Right hindlimb (tissue), 1 donor: ENCODE data around the gene NKD1.

Source experiments
- DNase-seq: peaks from one replicate; pipeline ENCODE4 v3.0.0-alpha.2; 2018

Gene NKD1

DNA sequence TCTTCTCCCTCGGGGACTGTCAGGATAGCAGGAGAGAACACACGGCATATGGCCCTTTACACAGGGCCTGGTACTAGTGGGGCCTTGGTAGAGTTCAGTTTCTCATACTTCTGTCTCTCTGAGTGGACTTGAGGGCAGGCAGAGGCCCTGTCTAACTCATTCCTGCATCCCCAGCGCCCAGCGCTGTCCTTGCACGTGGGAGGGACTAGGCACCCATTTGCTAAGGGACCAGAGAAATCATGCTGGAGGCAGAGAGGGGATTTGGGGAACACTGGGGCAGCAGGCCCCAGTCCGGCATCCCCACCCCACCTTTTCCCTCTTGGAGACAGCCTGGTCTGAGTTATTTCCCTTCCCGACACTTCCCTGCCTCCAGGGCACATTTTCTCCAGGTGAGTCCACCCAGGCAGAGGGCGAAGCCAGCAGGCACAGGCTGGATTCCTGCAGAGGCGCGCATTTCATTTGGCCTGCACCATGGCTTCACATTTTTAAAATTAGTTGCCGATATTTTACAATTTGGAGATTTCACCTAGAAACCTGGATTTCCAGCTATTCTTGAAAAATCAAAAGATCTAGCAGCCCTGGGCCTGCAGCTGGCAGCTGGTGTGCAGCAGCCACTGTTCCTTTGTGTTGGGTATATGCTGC is 9.7 kb upstream of the NKD1 start:
- peak; percentile 7 for DNase-seq

GRCh38 chr16:50539053-50539695 is 9.0 kb upstream of the NKD1 start:
- peak; percentile 7 for DNase-seq

DNA sequence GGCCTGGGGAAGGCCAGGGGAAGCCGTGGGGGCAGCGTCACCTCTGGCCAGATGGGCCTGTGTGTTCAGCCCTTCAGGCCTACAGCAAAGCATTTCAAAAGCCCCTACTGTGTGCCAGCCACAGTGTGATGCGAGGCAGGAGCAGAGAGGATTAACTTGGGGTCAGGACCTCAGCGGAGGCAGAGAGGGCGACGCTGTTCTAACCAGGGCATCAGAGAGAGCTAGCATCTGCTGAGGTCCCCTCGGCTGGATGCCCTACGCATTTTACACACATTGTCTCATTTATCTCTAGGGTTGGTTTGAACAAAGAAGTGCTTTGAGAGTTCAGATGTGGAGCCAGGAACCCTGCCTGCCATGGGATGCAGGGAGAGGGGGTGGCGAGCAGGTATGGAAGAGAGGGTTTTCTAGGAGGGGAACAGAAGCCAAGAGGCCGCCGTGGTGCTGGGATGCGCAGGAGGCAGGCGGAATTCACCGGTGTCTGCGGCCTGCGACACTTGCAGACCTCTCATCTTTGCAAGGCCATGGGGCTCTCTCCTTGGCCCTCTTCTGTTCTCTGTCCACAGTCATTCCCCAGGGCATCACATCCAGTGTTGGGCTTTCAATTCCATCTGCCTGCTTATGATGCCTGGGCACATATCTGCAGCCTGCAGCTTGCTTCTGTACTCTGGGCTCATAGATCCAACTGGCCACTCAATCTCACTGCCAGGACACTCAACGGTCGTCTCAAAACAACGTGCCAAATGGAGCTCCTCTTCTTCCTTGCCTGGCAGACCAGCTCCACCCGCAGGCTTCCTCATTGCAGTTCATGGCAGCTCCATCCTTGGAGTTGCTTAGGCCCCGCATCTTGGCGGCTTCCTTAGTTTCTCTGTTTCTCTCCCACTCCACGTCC is 8.1 kb upstream of the NKD1 start:
- peak; percentile 2 for DNase-seq

DNA sequence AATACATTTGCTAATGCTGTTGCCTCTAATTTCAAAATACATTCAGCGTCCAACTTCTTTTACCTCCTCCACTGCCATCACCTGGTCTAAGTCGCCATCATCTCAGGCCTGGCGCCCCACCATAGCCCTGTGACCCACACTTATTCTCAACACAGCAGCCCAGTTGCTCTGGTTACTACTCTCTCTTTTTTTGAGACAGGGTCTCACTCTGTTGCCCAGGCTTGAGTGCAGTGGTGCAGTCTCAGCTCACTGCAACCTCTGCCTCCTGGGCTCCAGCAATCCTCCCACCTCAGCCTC is 7.5 kb upstream of the NKD1 start:
- DNase-seq: no peak

- DNase-seq: no peak
Observed at GRCh38 chr16:50542703-50543102, 5.5 kb upstream of the NKD1 start.

GRCh38 chr16:50546125-50546524 is 2.1 kb upstream of the NKD1 start:
- no peak for DNase-seq

DNA sequence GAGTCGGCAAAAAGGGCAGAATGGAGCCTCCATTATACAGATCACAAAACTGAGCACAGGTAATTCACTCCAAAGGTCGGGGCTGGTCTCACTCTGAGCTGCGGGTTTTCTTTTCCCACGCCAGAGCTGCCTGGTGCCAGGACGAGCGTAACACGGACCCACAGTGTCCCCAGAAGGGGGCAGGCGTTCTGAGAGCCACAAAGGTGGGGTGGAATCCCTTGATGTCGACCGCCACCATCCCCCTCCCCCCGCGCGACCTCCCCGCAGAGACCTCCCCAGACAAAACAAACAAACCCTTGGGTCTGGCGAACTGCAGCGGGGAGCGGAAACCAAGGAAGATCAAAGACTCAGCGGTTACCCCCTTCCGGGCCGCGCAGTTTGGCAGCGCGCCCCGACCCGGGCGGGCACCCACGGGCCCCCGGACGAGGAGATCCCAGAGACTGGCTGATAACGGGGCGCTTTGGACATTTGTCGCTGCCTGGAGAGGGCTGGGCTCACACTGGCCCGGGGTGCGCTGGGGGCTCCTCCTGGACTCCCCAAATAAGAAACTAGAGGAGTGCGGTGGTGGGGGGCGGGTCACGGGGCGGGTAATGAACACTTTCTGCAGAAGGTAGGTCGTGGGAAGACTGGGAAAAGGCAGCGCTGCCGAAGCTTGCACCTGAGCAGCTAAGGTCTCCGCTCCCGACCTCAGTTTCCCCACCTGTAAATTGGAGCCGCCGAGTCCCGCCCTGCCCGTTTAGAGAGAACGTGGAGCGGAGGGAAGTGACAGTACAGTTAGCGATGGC is 664 bp upstream of the NKD1 start:
- DNase-seq: peak; percentile 49

GRCh38 chr16:50548909-50549560 is 839 bp downstream of the NKD1 start:
- DNase-seq: peak; percentile 36

DNA sequence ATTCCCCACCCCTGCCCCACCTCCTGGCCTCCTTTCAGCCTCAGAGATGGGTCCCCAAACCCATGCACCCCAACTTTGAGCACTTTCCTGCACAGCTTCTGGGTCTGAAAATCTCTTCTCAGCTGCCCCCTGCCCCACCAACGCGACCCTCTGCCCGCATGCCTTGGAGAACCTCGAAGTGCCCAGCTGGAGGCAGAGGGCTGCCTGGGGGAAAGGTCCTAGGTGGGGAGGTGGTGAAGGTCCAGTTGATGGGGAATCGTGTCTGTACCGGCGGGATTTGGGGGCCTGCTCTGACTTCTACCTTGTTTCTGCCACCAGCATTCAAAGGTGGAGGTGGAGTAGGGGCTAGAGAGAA is 1.3 kb downstream of the NKD1 start:
- no peak for DNase-seq

DNA sequence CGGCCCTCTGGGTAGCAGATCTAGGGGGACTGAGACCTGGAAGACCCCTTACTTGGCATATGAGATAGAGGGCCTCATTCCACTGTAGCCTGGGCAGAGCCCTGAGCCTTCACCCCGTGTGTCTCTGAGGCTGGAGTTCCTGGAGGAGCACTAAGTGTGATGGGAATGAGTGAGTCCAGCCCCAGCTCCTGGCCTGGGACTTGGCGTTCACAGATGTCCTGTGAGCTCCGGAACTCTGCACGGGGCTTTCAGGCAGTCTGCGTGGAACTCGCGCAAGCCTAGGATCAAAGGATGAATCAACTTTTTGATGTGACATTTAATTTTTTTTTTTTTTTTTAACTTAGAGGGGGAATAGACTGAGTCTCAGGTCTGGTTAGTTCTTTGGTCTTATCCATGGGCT is 1.8 kb downstream of the NKD1 start:
- no peak for DNase-seq

DNA sequence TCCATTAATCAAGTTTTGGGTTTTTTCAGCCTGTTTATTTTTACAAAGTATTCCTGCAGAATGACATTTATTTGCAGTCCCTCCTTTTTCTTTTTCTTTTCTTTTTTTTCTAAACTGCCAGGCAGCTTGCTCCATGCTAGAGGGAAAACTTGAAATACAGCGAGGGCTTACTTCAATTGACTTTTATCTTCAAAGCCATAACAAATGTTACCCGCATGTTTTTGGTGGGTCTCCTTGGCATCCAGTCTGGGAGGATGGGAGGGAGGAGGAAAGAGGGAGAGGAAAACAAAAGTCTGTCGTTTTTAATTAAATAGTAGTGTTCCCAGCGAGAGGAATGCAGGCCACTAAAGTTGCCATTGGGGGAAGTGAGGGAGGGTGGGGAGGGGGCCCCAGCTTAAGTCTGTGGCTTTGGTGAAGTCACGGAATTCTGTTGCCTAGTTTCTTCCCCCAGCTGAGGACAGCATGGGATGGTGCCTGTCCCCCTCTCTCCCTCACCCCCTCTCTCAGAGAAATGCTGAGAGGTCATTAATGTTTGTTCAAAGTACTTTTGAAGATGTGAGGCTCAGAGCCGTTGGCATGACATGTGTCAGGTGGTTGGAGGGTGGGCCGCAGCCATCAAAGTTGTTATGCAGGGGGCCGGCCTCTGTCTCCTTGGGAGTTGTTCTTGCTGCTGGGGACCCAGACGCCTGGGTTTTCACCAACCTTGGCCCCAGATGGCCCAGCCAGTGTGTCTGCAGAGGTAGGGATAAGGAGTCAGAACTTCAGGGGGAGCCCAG is 2.9 kb downstream of the NKD1 start:
- DNase-seq: no peak

DNA sequence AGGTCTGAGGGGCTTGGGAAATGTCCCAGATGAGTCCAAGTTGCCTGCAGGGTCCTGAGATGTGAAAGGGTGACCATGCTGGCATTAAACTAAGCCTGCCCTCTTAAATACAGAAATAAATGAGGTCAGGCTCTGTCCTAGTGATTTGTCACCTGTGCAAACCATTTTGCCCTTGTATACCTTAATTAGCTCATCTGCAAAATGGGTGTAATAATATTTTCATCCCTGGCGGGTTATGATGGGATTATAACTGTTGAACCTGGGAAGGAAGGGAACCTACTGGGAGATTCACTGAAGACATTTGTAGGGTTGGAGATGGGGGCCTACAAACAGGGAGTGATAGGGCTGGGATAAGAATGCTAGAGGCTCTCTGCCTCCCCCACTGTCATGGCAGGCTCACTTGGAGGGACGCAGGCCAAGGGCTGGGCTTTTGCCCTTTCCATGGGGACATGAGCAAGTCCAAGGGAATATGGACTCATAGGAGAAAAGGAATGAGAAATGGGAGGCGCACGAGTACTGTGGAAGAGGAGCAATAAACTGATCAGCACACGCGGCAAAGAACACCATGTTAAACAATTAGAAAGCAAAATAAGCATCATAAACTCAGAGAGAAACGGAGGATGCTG is 4.4 kb downstream of the NKD1 start:
- no peak for DNase-seq

- no peak for DNase-seq
Observed at GRCh38 chr16:50553182-50553710, 5.0 kb downstream of the NKD1 start.

GRCh38 chr16:50553731-50554360 is 5.7 kb downstream of the NKD1 start:
- no peak for DNase-seq

GRCh38 chr16:50555269-50555875 is 7.2 kb downstream of the NKD1 start:
- no peak for DNase-seq

DNA sequence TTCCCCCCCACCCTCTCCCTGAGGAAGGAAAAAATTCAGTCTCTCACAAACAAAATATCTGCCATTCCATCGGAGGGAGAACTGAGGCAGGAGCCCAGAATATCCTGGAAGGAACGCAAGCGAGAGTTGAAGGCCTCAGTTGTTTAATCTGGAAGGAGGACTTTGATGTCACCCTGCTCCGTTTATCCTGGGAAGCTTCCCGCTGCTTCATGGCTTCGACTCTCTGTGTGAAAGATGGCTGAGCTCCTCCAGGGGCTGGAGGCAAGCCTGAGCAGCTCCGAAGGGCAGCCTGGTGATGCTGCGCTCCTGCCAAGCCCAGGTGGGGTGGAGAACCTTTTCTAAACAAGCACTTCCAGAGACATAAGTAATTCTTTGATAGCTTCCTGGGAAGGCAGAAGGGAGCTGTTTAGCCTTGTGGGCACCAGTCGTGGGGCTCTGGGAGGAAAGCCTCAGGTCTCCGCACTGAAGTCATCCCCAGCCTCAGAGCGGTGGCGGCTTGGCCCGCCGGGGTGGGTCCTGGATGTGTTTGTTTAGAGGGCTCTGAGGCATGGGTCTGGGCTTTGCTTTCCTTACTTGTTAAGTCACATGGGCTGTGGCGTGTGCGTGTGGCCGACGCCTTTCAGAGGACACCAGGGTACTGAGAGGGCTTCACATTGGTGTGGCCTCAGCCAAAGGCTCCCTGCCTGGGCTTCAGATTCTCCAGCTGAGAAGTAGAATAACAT is 7.9 kb downstream of the NKD1 start:
- DNase-seq: peak; percentile 51

DNA sequence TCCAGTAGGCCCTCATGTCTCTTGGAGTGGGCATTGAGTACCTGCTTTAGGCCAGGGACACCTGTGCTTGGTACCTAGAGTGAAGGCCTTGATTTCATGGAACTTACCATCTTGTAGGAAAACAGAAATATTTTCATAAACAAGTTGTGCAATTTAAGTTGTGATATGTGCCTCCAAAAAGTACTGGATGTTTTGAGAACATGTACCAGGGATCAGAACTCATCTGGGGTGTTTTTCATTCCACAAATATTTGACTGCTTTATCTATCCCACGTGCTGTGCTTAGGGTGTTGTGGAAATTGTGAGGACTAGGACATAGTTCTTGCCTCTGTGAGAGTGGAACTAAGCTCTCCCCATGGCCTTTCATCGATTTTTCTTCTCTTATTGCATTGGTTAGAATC is 8.8 kb downstream of the NKD1 start:
- DNase-seq: no peak

DNA sequence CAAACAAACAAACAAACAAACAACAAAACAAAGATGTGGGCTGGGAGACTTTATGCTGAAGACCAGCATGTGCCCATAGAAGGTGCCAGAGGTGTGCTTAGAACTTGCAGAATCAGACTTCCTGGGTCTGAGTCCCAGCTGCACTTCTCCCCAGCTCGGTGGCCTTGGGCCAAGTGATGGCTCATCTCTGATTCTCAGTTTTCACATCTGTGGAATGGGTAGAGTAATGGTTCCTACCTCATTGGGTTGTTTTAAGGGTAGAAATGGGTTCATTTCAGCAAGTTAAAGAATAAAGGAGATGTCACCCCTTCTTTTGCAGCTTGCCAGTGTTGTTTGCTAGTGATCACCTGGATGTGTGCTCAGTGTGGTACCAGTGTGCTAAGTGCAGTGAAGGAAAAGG is 10.7 kb downstream of the NKD1 start:
- DNase-seq: no peak

GRCh38 chr16:50559342-50559741 is 11.1 kb downstream of the NKD1 start:
- DNase-seq: no peak
